HepG2 (cell line): ENCODE measurements around the gene CCDC93. TPM values are rescaled to one million over a fixed set of nuclear protein-coding genes. Genes with fewer than 3 reads are reported as not detected.

Source experiments
- ATAC-seq: fragments of 200-7000 bp; cut with Tn5 transposase; 3 replicates; pipeline ENCODE4 v1.9.1; 2020; ENCODE audit warnings: mild to moderate bottlenecking, moderate library complexity
- BruUV-seq: library from RNA; stranded (reverse); fragments of 400-500 nt; replicated peaks from 2 replicates; lab custom pipeline; 2021; lab: Mats Ljungman, UMichigan
- CTCF ChIA-PET: fragments of 300-600 bp; formaldehyde crosslinking; extraction: SDS; loops from one replicate; lab custom pipeline; 2021; ENCODE audit warnings: low total read pairs, inconsistent platforms, low intra/inter-chr PET ratio; lab: Yijun Ruan, JAX
- POLR2A ChIA-PET: fragments of 350-600 bp; sonication (Branson Sonifier 250); formaldehyde crosslinking; loops from one replicate; lab custom pipeline; 2020; ENCODE audit warnings: antibody characterized with exemption, inconsistent platforms; lab: Yijun Ruan, JAX
- DNase-seq: peaks from one replicate; pipeline ENCODE4 v3.0.0-alpha.2; 2015; ENCODE audit warnings: low spot score
- FAIRE-seq: peaks from 3 replicates; lab custom pipeline; 2011; peaks lifted over from hg19 to GRCh38; lab: Jason Lieb, UNC
- H2AFZ ChIP-seq: one replicate; pipeline ENCODE4 v1.6.1; 2011; ENCODE audit warnings: low read length, inconsistent platforms
- H3K27ac ChIP-seq: fragments of 300-600 bp; 3 replicates; pipeline ENCODE4 v1.8.0; 2011; ENCODE audit warnings: mixed run types, mild to moderate bottlenecking, mixed read lengths, low read length, inconsistent platforms; ENCODE audit not compliant: insufficient read depth; ENCODE audit errors: extremely low read length
- H3K27me3 ChIP-seq, 2 experiments: fragments of 200-600 bp in 1 of 2; 2 replicates in 1 of 2; 3 replicates in 1 of 2; pipeline versions ENCODE4 v1.6.0 to v1.8.0; 2011; ENCODE audit warnings: low read length in 2 of 2, mild to moderate bottlenecking in 2 of 2, moderate library complexity in 2 of 2, inconsistent platforms in 1 of 2; ENCODE audit not compliant: insufficient read depth in 2 of 2, control insufficient read depth in 1 of 2
- H3K36me3 ChIP-seq, 2 experiments: fragments of 200-600 bp in 1 of 2; replicated peaks in 1 of 2; 2 replicates in 1 of 2; 3 replicates in 1 of 2; pipeline versions ENCODE4 v1.5.1 to v1.8.0; 2011; ENCODE audit warnings: low read length in 2 of 2, inconsistent platforms in 1 of 2; ENCODE audit not compliant: insufficient read depth in 2 of 2, control insufficient read depth in 1 of 2
- H3K4me1 ChIP-seq: 2 replicates; pipeline ENCODE4 v1.5.1; 2012; ENCODE audit warnings: low read length, inconsistent platforms; ENCODE audit not compliant: insufficient read depth
- H3K4me2 ChIP-seq: 2 replicates; pipeline ENCODE4 v1.6.0; 2011; ENCODE audit warnings: low read depth, low read length, inconsistent platforms
- H3K4me3 ChIP-seq, 3 experiments: fragments of 200-600 bp in 1 of 3; sonication (generic), shearing (Covaris generic) in 1 of 3; replicated peaks in 1 of 3; 2 replicates each; pipeline ENCODE4 v1.5.1; 2011 to 2016; ENCODE audit warnings: low read length in 3 of 3, inconsistent platforms in 2 of 3, low read depth in 2 of 3, mild to moderate bottlenecking in 2 of 3, control low read depth in 1 of 3, mixed read lengths in 1 of 3; ENCODE audit not compliant: insufficient read depth in 1 of 3
- H3K79me2 ChIP-seq: one replicate; pipeline ENCODE4 v1.6.1; 2011; ENCODE audit warnings: low read length, inconsistent platforms; ENCODE audit not compliant: insufficient read depth
- H3K9ac ChIP-seq: 2 replicates; pipeline ENCODE4 v1.6.0; 2011; ENCODE audit warnings: mild to moderate bottlenecking, low read depth, low read length, inconsistent platforms; ENCODE audit not compliant: insufficient read depth
- H3K9me3 ChIP-seq: 2 replicates; pipeline ENCODE4 v1.5.1; 2012; ENCODE audit warnings: mild to moderate bottlenecking, low read length
- H4K20me1 ChIP-seq: 2 replicates; pipeline ENCODE4 v1.6.0; 2011; ENCODE audit warnings: inconsistent platforms, mild to moderate bottlenecking, low read length, moderate library complexity; ENCODE audit not compliant: insufficient read depth
- CREM ChIP-seq, 2 experiments: sonication (generic) in 1 of 2; formaldehyde crosslinking in 1 of 2; IDR thresholded peaks; 2 replicates each; pipeline versions ENCODE4 v1.4.0 to v1.6.1; 2016 to 2020; ENCODE audit warnings: antibody characterized with exemption in 1 of 2, mild to moderate bottlenecking in 1 of 2, missing genetic modification reagents in 1 of 2
- NCOA2 ChIP-seq: sonication (generic); formaldehyde crosslinking; IDR thresholded peaks from 2 replicates; pipeline ENCODE4 v1.8.0; 2022; ENCODE audit warnings: inconsistent platforms
- POGK ChIP-seq: sonication (generic); formaldehyde crosslinking; conservative IDR thresholded peaks from 2 replicates; pipeline ENCODE4 v1.8.0; 2022; ENCODE audit warnings: mild to moderate bottlenecking, moderate library complexity, missing genetic modification reagents
- POLR2G ChIP-seq: fragments of 200-400 bp; formaldehyde crosslinking; IDR thresholded peaks from 2 replicates; pipeline ENCODE4 v1.6.1; 2018; ENCODE audit warnings: mild to moderate bottlenecking, low read depth, low read length, moderate library complexity
- RAD21 ChIP-seq: fragments of 450-650 bp; formaldehyde crosslinking; IDR thresholded peaks from 2 replicates; pipeline ENCODE4 v1.5.0; 2020; ENCODE audit warnings: mild to moderate bottlenecking
- RFX3 ChIP-seq: IDR thresholded peaks from 2 replicates; pipeline ENCODE4 v1.6.1; 2016; ENCODE audit warnings: missing biosample characterization, missing genetic modification reagents
- SIX4 ChIP-seq: sonication (generic); formaldehyde crosslinking; IDR thresholded peaks from 2 replicates; pipeline ENCODE4 v1.4.0; 2020; ENCODE audit warnings: missing genetic modification reagents
- SP4 ChIP-seq: sonication (generic); formaldehyde crosslinking; IDR thresholded peaks from 2 replicates; pipeline ENCODE4 v1.8.1; 2023; ENCODE audit warnings: mild to moderate bottlenecking, missing genetic modification reagents
- SP5 ChIP-seq: IDR thresholded peaks from 2 replicates; pipeline ENCODE4 v1.6.1; 2016; ENCODE audit warnings: low read depth, borderline replicate concordance
- STAG1 ChIP-seq: sonication (generic); formaldehyde crosslinking; IDR thresholded peaks from 2 replicates; pipeline ENCODE4 v1.4.0; 2020; ENCODE audit warnings: missing genetic modification reagents
- TAF1 ChIP-seq: sonication (generic); formaldehyde crosslinking; IDR thresholded peaks from 2 replicates; pipeline ENCODE4 v1.4.0; 2020; ENCODE audit warnings: missing genetic modification reagents
- TOE1 ChIP-seq: sonication (generic); formaldehyde crosslinking; IDR thresholded peaks from 2 replicates; pipeline ENCODE4 v1.4.0; 2020; ENCODE audit warnings: mild to moderate bottlenecking, missing genetic modification reagents
- ZNF33B ChIP-seq: sonication (generic); formaldehyde crosslinking; IDR thresholded peaks from 2 replicates; pipeline ENCODE4 v1.5.1; 2020; ENCODE audit warnings: mild to moderate bottlenecking, missing genetic modification reagents
- ZNF350 ChIP-seq: sonication (generic); formaldehyde crosslinking; IDR thresholded peaks from 2 replicates; pipeline ENCODE4 v1.4.0; 2020; ENCODE audit warnings: mild to moderate bottlenecking, low read depth, missing genetic modification reagents, borderline replicate concordance
- WGBS: methylation state at CpG from one replicate; pipeline ENCODE4 v1.1.6; 2017; ENCODE audit warnings: low lambda C conversion rate; 5-methylcytosine and 5-hydroxymethylcytosine counted together
- in situ Hi-C: cut with HindIII; loops from 2 replicates; pipeline ENCODE4 v1.10.0; 2017; ENCODE audit warnings: low pct_unique_long_range_greater_than_20kb; ENCODE audit not compliant: extremely low pct_ligation_motif_present
- intact Hi-C: fragments of 100-400 bp; cut with micrococcal nuclease; formaldehyde crosslinking; loops from one replicate; pipeline ENCODE4 v1.10.0; 2022; ENCODE audit not compliant: unreplicated experiment
- polyA plus RNA-seq, 8 experiments: library from polyadenylated mRNA; depleted of rRNA in 3 of 8; stranded (reverse) in 7 of 8; unstranded in 1 of 8; fragments of >200 nt; fragmentation: Illumina TruSeq in 4 of 8; extraction: Trizol in 4 of 8; gene quantifications; 2 replicates each; pipeline versions ENCODE4 v1.2.1 to v1.2.3, GENCODE V29; 2011 to 2016; ENCODE audit warnings: low read depth in 4 of 8, missing spikeins in 1 of 8, mixed read lengths in 1 of 8; ENCODE audit not compliant: insufficient read depth in 1 of 8
- total RNA-seq, 5 experiments: library from RNA; depleted of rRNA; stranded (reverse); fragments of >200 nt; fragmentation: Illumina TruSeq; extraction: Trizol; gene quantifications; 2 replicates each; pipeline ENCODE4 v1.2.3, GENCODE V29; 2016; ENCODE audit warnings: low read depth in 1 of 5
- TF ChIP-seq, protein P1 (sequence below): sonication (generic); formaldehyde crosslinking; IDR thresholded peaks from 2 replicates; pipeline ENCODE4 v1.8.1; 2023; ENCODE audit warnings: mild to moderate bottlenecking, moderate library complexity, missing genetic modification reagents
- TF ChIP-seq, protein P2 (sequence below): sonication (generic); formaldehyde crosslinking; IDR thresholded peaks from 2 replicates; pipeline ENCODE4 v1.5.0; 2020; ENCODE audit warnings: mild to moderate bottlenecking, missing genetic modification reagents, moderate library complexity
- TF ChIP-seq, protein P3 (sequence below): sonication (generic); formaldehyde crosslinking; IDR thresholded peaks from 2 replicates; pipeline ENCODE4 v1.4.0; 2020; ENCODE audit warnings: mild to moderate bottlenecking, missing genetic modification reagents, borderline replicate concordance

CCDC93 gene
- total and polyA plus RNA-seq, 2 of the 13 experiments (the other 11 are each of a cell fraction or from before 2014, with no cell fraction given), result 37.2 to 53.2 TPM

GRCh38 chr2:118053681-118054080 lies 39.8 kb upstream of the CCDC93 start:
- H3K79me2 ChIP-seq, result no peaks in the 10 kb centered on the region
- H4K20me1 ChIP-seq, result no peaks in the 10 kb centered on the region
- no peak overlapping the region for H3K9ac ChIP-seq
- H3K4me3 ChIP-seq, result no peak overlapping the region
- no peak for FAIRE-seq
- no peak overlapping the region for H2AFZ ChIP-seq
- DNase-seq, result no peak
- no peak for ATAC-seq
- in situ Hi-C loops, result no loop called here
- no peak overlapping the region for H3K27ac ChIP-seq
- H3K9me3 ChIP-seq, result no peaks in the 10 kb centered on the region
- no peaks in the 10 kb centered on the region for H3K36me3 ChIP-seq
- CTCF ChIA-PET, result no interaction called here
- TF ChIP-seq RAD21 (CRISPR knock-in tag), result no peak
- no peak for TF ChIP-seq NCOA2 (CRISPR knock-in tag)
- no peak for TF ChIP-seq TOE1 (CRISPR knock-in tag)
- TF ChIP-seq ZNF350, result no peak
- TF ChIP-seq, protein P1, sequence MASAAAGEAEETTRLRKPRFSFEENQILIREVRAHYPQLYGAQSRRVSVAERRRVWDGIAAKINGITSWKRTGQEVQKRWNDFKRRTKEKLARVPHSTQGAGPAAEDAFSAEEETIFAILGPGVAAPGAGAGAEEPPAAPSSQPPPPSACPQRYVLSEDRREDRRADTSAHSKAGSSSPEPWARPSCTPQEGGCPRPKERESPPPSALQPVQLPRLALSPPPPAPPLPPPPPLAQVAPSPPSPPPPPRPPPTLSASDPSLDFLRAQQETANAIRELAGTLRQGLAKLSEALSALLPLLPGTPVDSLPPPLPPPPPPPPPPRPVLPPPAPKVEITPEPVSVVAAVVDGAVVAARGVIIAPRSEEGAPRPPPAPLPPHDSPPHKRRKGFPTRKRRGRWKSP (CRISPR knock-in tag), result no peak
- no peak for TF ChIP-seq TAF1 (CRISPR knock-in tag)
- no peak for TF ChIP-seq POGK
- TF ChIP-seq, protein P2, sequence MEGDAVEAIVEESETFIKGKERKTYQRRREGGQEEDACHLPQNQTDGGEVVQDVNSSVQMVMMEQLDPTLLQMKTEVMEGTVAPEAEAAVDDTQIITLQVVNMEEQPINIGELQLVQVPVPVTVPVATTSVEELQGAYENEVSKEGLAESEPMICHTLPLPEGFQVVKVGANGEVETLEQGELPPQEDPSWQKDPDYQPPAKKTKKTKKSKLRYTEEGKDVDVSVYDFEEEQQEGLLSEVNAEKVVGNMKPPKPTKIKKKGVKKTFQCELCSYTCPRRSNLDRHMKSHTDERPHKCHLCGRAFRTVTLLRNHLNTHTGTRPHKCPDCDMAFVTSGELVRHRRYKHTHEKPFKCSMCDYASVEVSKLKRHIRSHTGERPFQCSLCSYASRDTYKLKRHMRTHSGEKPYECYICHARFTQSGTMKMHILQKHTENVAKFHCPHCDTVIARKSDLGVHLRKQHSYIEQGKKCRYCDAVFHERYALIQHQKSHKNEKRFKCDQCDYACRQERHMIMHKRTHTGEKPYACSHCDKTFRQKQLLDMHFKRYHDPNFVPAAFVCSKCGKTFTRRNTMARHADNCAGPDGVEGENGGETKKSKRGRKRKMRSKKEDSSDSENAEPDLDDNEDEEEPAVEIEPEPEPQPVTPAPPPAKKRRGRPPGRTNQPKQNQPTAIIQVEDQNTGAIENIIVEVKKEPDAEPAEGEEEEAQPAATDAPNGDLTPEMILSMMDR (CRISPR knock-in tag), result no peak
- TF ChIP-seq SP4, result no peak
- TF ChIP-seq, protein P3, sequence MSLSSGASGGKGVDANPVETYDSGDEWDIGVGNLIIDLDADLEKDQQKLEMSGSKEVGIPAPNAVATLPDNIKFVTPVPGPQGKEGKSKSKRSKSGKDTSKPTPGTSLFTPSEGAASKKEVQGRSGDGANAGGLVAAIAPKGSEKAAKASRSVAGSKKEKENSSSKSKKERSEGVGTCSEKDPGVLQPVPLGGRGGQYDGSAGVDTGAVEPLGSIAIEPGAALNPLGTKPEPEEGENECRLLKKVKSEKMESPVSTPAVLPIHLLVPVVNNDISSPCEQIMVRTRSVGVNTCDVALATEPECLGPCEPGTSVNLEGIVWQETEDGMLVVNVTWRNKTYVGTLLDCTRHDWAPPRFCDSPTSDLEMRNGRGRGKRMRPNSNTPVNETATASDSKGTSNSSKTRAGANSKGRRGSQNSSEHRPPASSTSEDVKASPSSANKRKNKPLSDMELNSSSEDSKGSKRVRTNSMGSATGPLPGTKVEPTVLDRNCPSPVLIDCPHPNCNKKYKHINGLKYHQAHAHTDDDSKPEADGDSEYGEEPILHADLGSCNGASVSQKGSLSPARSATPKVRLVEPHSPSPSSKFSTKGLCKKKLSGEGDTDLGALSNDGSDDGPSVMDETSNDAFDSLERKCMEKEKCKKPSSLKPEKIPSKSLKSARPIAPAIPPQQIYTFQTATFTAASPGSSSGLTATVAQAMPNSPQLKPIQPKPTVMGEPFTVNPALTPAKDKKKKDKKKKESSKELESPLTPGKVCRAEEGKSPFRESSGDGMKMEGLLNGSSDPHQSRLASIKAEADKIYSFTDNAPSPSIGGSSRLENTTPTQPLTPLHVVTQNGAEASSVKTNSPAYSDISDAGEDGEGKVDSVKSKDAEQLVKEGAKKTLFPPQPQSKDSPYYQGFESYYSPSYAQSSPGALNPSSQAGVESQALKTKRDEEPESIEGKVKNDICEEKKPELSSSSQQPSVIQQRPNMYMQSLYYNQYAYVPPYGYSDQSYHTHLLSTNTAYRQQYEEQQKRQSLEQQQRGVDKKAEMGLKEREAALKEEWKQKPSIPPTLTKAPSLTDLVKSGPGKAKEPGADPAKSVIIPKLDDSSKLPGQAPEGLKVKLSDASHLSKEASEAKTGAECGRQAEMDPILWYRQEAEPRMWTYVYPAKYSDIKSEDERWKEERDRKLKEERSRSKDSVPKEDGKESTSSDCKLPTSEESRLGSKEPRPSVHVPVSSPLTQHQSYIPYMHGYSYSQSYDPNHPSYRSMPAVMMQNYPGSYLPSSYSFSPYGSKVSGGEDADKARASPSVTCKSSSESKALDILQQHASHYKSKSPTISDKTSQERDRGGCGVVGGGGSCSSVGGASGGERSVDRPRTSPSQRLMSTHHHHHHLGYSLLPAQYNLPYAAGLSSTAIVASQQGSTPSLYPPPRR (CRISPR knock-in tag), result no peak
- no peak for TF ChIP-seq ZNF33B (CRISPR knock-in tag)
- no peak for TF ChIP-seq POLR2G
- TF ChIP-seq CREM (IDR thresholded peaks at IDR 0.05), result no peak
- TF ChIP-seq CREM (CRISPR knock-in tag; IDR thresholded peaks at IDR 0.05), result no peak
- TF ChIP-seq SIX4, result no peak
- no peak for TF ChIP-seq RFX3 (CRISPR knock-in tag)
- TF ChIP-seq STAG1 (CRISPR knock-in tag), result no peak
- TF ChIP-seq SP5 (CRISPR knock-in tag), result no peak
- TF ChIP-seq, all 625 proteins: peak for 0
- Histone ChIP-seq H3K27me3 (peaks cover 0 to 26% of the 10 kb centered on the region in 2 experiments; a peak in 2 of 5 replicates), H3K4me1 (peaks cover 2% of the 10 kb centered on the region; the same call in 1 of the 2 replicates), H3K4me2 (no peak overlapping the region)
- no TSS peak for BruUV-seq
- 81% methylated on average over 7 of the region's 7 CpGs for WGBS
- intact Hi-C loops, result no loop called here
- POLR2A ChIA-PET, result no interaction called here
